H1 (cell line): ENCODE data around the gene ADK. TPM values are rescaled to one million over a fixed set of nuclear protein-coding genes. Genes with fewer than 3 reads are reported as not detected.

ENCODE experiments used
- CTCF ChIA-PET: fragments of 300-600 bp; sonication (Branson Sonifier 250); formaldehyde crosslinking; loops from one replicate; lab custom pipeline; 2021; ENCODE audit not compliant: partially characterized antibody; lab: Charles Lee
- POLR2A ChIA-PET: fragments of 300-600 bp; sonication (Branson Sonifier 250); formaldehyde crosslinking; loops from one replicate; lab custom pipeline; 2021; ENCODE audit warnings: inconsistent platforms; ENCODE audit not compliant: partially characterized antibody; lab: Charles Lee
- DNase-seq, 2 experiments: peaks; one replicate each; pipeline versions ENCODE4 v3.0.0 to v3.0.0-alpha.2; 2010 to 2022; ENCODE audit warnings: low spot score in 2 of 2, low read depth in 1 of 2, mixed read lengths in 1 of 2
- FAIRE-seq: peaks from 2 replicates; lab custom pipeline; 2011; peaks lifted over from hg19 to GRCh38; lab: Jason Lieb, UNC
- H2AFZ ChIP-seq: 2 replicates; pipeline ENCODE4 v1.8.1; 2012; ENCODE audit warnings: low read length, inconsistent platforms
- H2AK5ac ChIP-seq: 2 replicates; pipeline ENCODE4 v1.6.1; 2013; ENCODE audit warnings: low read depth, low read length
- H2BK120ac ChIP-seq: replicated peaks from 2 replicates; pipeline ENCODE3; 2013; ENCODE audit warnings: low read depth, low read length, inconsistent platforms
- H2BK12ac ChIP-seq: 2 replicates; pipeline ENCODE4 v1.6.1; 2013; ENCODE audit warnings: low read depth, low read length
- H2BK15ac ChIP-seq: 2 replicates; pipeline ENCODE4 v1.6.1; 2013; ENCODE audit warnings: low read length
- H2BK20ac ChIP-seq: 2 replicates; pipeline ENCODE4 v1.6.1; 2013; ENCODE audit warnings: low read length
- H2BK5ac ChIP-seq: 2 replicates; pipeline ENCODE4 v1.6.1; 2013; ENCODE audit warnings: low read depth, low read length
- H3K14ac ChIP-seq: 2 replicates; pipeline ENCODE4 v1.6.1; 2013; ENCODE audit warnings: inconsistent platforms; ENCODE audit not compliant: insufficient read length
- H3K18ac ChIP-seq: 2 replicates; pipeline ENCODE4 v1.6.1; 2013; ENCODE audit warnings: low read length; ENCODE audit errors: extremely low read depth
- H3K23ac ChIP-seq: 2 replicates; pipeline ENCODE4 v1.6.1; 2013; ENCODE audit warnings: inconsistent platforms; ENCODE audit not compliant: insufficient read length
- H3K23me2 ChIP-seq: 2 replicates; pipeline ENCODE4 v1.6.1; 2013; ENCODE audit warnings: low read depth, low read length
- H3K27ac ChIP-seq: 2 replicates; pipeline ENCODE4 v1.6.1; 2011; ENCODE audit warnings: low read depth, low read length, inconsistent platforms
- H3K27me3 ChIP-seq, 4 experiments: replicated peaks in 1 of 4; 1 replicate in 1 of 4; 2 replicates in 3 of 4; pipeline versions ENCODE4 v1.6.1 to v1.8.1; 2011 to 2013; ENCODE audit warnings: low read length in 3 of 4, mild to moderate bottlenecking in 3 of 4, inconsistent platforms in 2 of 4, mixed read lengths in 2 of 4, moderate library complexity in 1 of 4; ENCODE audit not compliant: control insufficient read depth in 3 of 4, insufficient read depth in 3 of 4; ENCODE audit errors: extremely low read depth in 1 of 4
- H3K36me3 ChIP-seq, 4 experiments: 2 replicates each; pipeline versions ENCODE4 v1.6.1 to v1.8.1; 2011 to 2013; ENCODE audit warnings: mild to moderate bottlenecking in 4 of 4, low read length in 3 of 4, moderate library complexity in 2 of 4, control low read depth in 1 of 4, inconsistent platforms in 1 of 4; ENCODE audit not compliant: insufficient read depth in 4 of 4, control insufficient read depth in 2 of 4
- H3K4ac ChIP-seq: replicated peaks from 2 replicates; pipeline ENCODE3; 2013; ENCODE audit warnings: low read length, low read depth, mixed read lengths, inconsistent platforms; ENCODE audit not compliant: insufficient read length
- H3K4me1 ChIP-seq, 4 experiments: replicated peaks in 1 of 4; 1 replicate in 1 of 4; 2 replicates in 3 of 4; pipeline versions ENCODE4 v1.6.1 to v1.8.1; 2011 to 2013; ENCODE audit warnings: low read length in 3 of 4, inconsistent platforms in 2 of 4, mixed read lengths in 1 of 4; ENCODE audit not compliant: insufficient read depth in 4 of 4, control insufficient read depth in 3 of 4
- H3K4me2 ChIP-seq, 2 experiments: 2 replicates each; pipeline versions ENCODE4 v1.6.1 to v1.8.1; 2011 to 2013; ENCODE audit warnings: low read depth in 2 of 2, low read length in 2 of 2, control low read depth in 1 of 2, inconsistent platforms in 1 of 2, mild to moderate bottlenecking in 1 of 2; ENCODE audit not compliant: insufficient read depth in 1 of 2
- H3K4me3 ChIP-seq, 4 experiments: fragments of 200-600, 300-600 bp in 1 of 4; sonication (generic), shearing (Covaris generic), sonication (Bioruptor Twin) in 1 of 4; 2 replicates each; pipeline versions ENCODE4 v1.5.1 to v1.8.1; 2011 to 2016; ENCODE audit warnings: low read length in 4 of 4, low read depth in 3 of 4, control low read depth in 2 of 4, inconsistent platforms in 2 of 4, mild to moderate bottlenecking in 2 of 4, mixed read lengths in 1 of 4, moderate library complexity in 1 of 4; ENCODE audit not compliant: insufficient read depth in 2 of 4; ENCODE audit errors: extremely low read depth in 1 of 4
- H3K56ac ChIP-seq: replicated peaks from 2 replicates; pipeline ENCODE3; 2013; ENCODE audit warnings: low read depth, mild to moderate bottlenecking, mixed read lengths, low read length, inconsistent platforms; ENCODE audit not compliant: insufficient read length
- H3K79me1 ChIP-seq: 2 replicates; pipeline ENCODE4 v1.6.1; 2013; ENCODE audit warnings: low read depth, low read length, control low read depth
- H3K79me2 ChIP-seq, 2 experiments: 2 replicates each; pipeline versions ENCODE4 v1.6.1 to v1.8.1; 2012 to 2013; ENCODE audit warnings: low read length in 2 of 2, mild to moderate bottlenecking in 2 of 2, inconsistent platforms in 1 of 2; ENCODE audit not compliant: insufficient read depth in 2 of 2, control insufficient read depth in 1 of 2
- H3K9ac ChIP-seq, 4 experiments: replicated peaks in 1 of 4; 1 replicate in 1 of 4; 2 replicates in 3 of 4; pipeline versions ENCODE4 v1.6.1 to v1.8.1; 2011 to 2013; ENCODE audit warnings: low read depth in 3 of 4, low read length in 3 of 4, control low read depth in 2 of 4, mild to moderate bottlenecking in 2 of 4, moderate library complexity in 2 of 4, inconsistent platforms in 1 of 4; ENCODE audit errors: extremely low read depth in 1 of 4
- H3K9me3 ChIP-seq, 2 experiments: 2 replicates each; pipeline versions ENCODE4 v1.6.1 to v1.8.1; 2012 to 2013; ENCODE audit warnings: mild to moderate bottlenecking in 2 of 2, moderate library complexity in 2 of 2, control low read depth in 1 of 2, inconsistent platforms in 1 of 2, low read depth in 1 of 2, low read length in 1 of 2, mixed read lengths in 1 of 2; ENCODE audit not compliant: insufficient read depth in 2 of 2
- H4K20me1 ChIP-seq, 2 experiments: replicated peaks in 1 of 2; 2 replicates each; pipeline versions ENCODE3 to v1.8.1; 2011 to 2013; ENCODE audit warnings: inconsistent platforms in 2 of 2, low read length in 2 of 2, mild to moderate bottlenecking in 1 of 2; ENCODE audit not compliant: insufficient read depth in 2 of 2, control insufficient read depth in 1 of 2
- H4K5ac ChIP-seq: 2 replicates; pipeline ENCODE4 v1.6.1; 2013; ENCODE audit warnings: low read length, low read depth, mixed read lengths, inconsistent platforms; ENCODE audit not compliant: insufficient read length
- H4K8ac ChIP-seq: 2 replicates; pipeline ENCODE4 v1.8.0; 2013; ENCODE audit warnings: mild to moderate bottlenecking, moderate library complexity, low read length, inconsistent platforms; ENCODE audit not compliant: insufficient read depth; ENCODE audit errors: extremely low read depth
- H4K91ac ChIP-seq: replicated peaks from 2 replicates; pipeline ENCODE3; 2013; ENCODE audit warnings: low read length, mixed read lengths, inconsistent platforms; ENCODE audit not compliant: insufficient read length
- BRCA1 ChIP-seq: IDR thresholded peaks from 2 replicates; pipeline ENCODE4 v1.6.1; 2012; ENCODE audit warnings: low read depth, low read length, improper control_type of control experiment
- CBX5 ChIP-seq: fragments of 300-800, 300-1000 bp; sonication (generic); IDR thresholded peaks from 2 replicates; pipeline ENCODE4 v1.7.1; 2016; ENCODE audit warnings: antibody characterized with exemption, low read length, low read depth
- POLR2AphosphoS5 ChIP-seq: IDR thresholded peaks from 2 replicates; pipeline ENCODE4 v1.6.1; 2011; ENCODE audit warnings: low read depth, low read length
- POU5F1 ChIP-seq: IDR thresholded peaks from 2 replicates; pipeline ENCODE4 v1.6.1; 2011; ENCODE audit warnings: low read depth, mild to moderate bottlenecking, low read length, moderate library complexity
- SIRT6 ChIP-seq: IDR thresholded peaks from one replicate; pipeline ENCODE4 v1.7.1; 2012; ENCODE audit warnings: low read length, inconsistent platforms
- SP4 ChIP-seq: IDR thresholded peaks from 2 replicates; pipeline ENCODE4 v1.6.1; 2012; ENCODE audit warnings: low read length, inconsistent platforms
- TAF1 ChIP-seq: IDR thresholded peaks from 2 replicates; pipeline ENCODE4 v1.6.1; 2011; ENCODE audit warnings: mild to moderate bottlenecking, low read depth, low read length
- TCF12 ChIP-seq: IDR thresholded peaks from 2 replicates; pipeline ENCODE4 v1.6.1; 2011; ENCODE audit warnings: low read depth, mild to moderate bottlenecking, low read length
- ZNF274 ChIP-seq: IDR thresholded peaks from 2 replicates; pipeline ENCODE4 v1.7.0; 2012; ENCODE audit warnings: low read length, borderline replicate concordance; ENCODE audit errors: extremely low read depth
- polyA plus RNA-seq, 7 experiments: library from polyadenylated mRNA; depleted of rRNA in 3 of 7; stranded (reverse) in 5 of 7; unstranded in 2 of 7; fragments of >200 nt in 5 of 7; fragments of 200-250 nt in 2 of 7; gene quantifications; 1 replicate in 5 of 7; 2 replicates in 1 of 7; 4 replicates in 1 of 7; pipeline versions ENCODE4 v1.2.1 to v1.2.3, GENCODE V29; 2011 to 2013; ENCODE audit warnings: missing spikeins in 2 of 7, mixed read lengths in 2 of 7
- total RNA-seq: library from RNA; stranded (reverse); fragmentation: NEBNext Ultra II Directional; extraction: Animal tissue kit (Norgen Biotek cat#: 25700); gene quantifications from 2 replicates; pipeline ENCODE4 v1.2.1, GENCODE V29; 2021

ADK gene
- total and polyA plus RNA-seq, 2 of the 8 experiments (the other 6 are each of a cell fraction or from before 2014, with no cell fraction given), result 12.3 to 42.4 TPM

DNA sequence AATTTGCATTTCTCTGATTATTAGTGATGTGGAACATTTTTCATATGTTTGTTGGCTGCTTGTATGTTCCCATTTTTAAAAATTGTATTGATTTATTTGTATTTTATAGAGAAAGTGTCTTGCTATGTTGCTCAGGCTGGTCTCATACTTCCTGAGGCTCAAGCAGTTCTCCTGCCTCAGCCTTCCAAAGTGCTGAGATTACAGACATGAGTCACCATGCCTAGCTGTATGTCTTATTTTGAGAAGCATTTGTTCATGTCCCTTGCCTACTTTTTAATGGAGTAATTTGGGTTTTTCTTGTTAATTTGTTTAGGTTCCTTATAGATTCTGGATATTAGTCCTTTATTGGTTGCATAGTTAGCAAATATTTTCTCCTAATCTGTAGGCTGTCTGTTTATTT is 461.2 kb downstream of the ADK start:
- no peaks in the 10 kb centered on the region for H3K79me1 ChIP-seq
- TF ChIP-seq POU5F1 (no peak), BRCA1 (no peak), SIRT6 (no peak), POLR2AphosphoS5 (no peak), SP4 (no peak), ZNF274 (no peak), CBX5 (no peak), TAF1 (no peak), TCF12 (no peak)
- H2AFZ ChIP-seq, result no peak overlapping the region
- H3K36me3 ChIP-seq, result 0 out of 8 replicates have a peak, but pooled peaks cover 0 to 2% (median 0%) of the 10 kb centered on the region in 4 experiments
- no peak overlapping the region for H3K4me2 ChIP-seq
- FAIRE-seq, result no peak
- H3K27ac ChIP-seq, result no peak overlapping the region
- H3K9me3 ChIP-seq, result no peaks in the 10 kb centered on the region
- H3K56ac ChIP-seq, result no peak overlapping the region
- no peak overlapping the region for H2AK5ac ChIP-seq
- no peak for DNase-seq
- no peak overlapping the region for H2BK120ac ChIP-seq
- no peaks in the 10 kb centered on the region for H4K20me1 ChIP-seq
- no peak overlapping the region for H3K9ac ChIP-seq
- H3K23me2 ChIP-seq, result no peaks in the 10 kb centered on the region
- no peak overlapping the region for H2BK20ac ChIP-seq
- no peak overlapping the region for H4K91ac ChIP-seq
- H3K4ac ChIP-seq, result no peak overlapping the region
- ChIA-PET CTCF (no interaction called here), POLR2A (no interaction called here)
- no peak overlapping the region for H2BK12ac ChIP-seq
- H3K79me2 ChIP-seq, result no peaks in the 10 kb centered on the region
- H2BK15ac ChIP-seq, result no peak overlapping the region
- H3K4me3 ChIP-seq, result no peak overlapping the region
- no peak overlapping the region for H3K23ac ChIP-seq
- H3K4me1 ChIP-seq, result peaks cover 0 to 13% (median 3%) of the 10 kb centered on the region in 4 experiments; a peak in 4 of 7 replicates
- H4K5ac ChIP-seq, result no peak overlapping the region
- no peak overlapping the region for H2BK5ac ChIP-seq
- no peak overlapping the region for H3K14ac ChIP-seq
- H3K27me3 ChIP-seq, result no peaks in the 10 kb centered on the region
- no peak overlapping the region for H3K18ac ChIP-seq
- H4K8ac ChIP-seq, result no peak overlapping the region
